PFSK-1 (cell line): ENCODE results near the gene RALA.

Experiments
- POLR2AphosphoS5 ChIP-seq: IDR thresholded peaks from 2 replicates; pipeline ENCODE4 v1.6.1; 2012; ENCODE audit warnings: low read depth, mild to moderate bottlenecking, control low read depth, low read length, moderate library complexity
- TAF1 ChIP-seq: IDR thresholded peaks from 2 replicates; pipeline ENCODE4 v1.6.1; 2012; ENCODE audit warnings: low read length, control low read depth, borderline replicate concordance; ENCODE audit not compliant: insufficient read depth

GRCh38 chr7:39674406-39674805, 51.0 kb downstream of the RALA start:
- TF ChIP-seq POLR2AphosphoS5 (no peak), TAF1 (no peak)
